GM18870 (cell line): ENCODE results near the gene LMNB1.
"Not testable (repeated sequence)": the region's sequence is repeated elsewhere in the genome, so short reads cannot be mapped to it uniquely, and the experiment has no call there.

Experiments used
- ATAC-seq: cut with Tn5 transposase; IDR thresholded peaks from one replicate; pipeline ENCODE4 v1.9.1; 2021; ENCODE audit warnings: moderate library complexity; ENCODE audit not compliant: unreplicated experiment

Gene LMNB1

GRCh38 chr5:126776499-126777256, at the start of gene LMNB1:
LMNB1 (plus strand) TSS chr5:126777136; CDS start chr5:126777509, 373 bp downstream.
- ATAC-seq: peak; percentile 52

GRCh38 chr5:126732716-126733115, 44.2 kb upstream of the LMNB1 start:
- ATAC-seq: no peak

GRCh38 chr5:126734573-126734972, 42.4 kb upstream of the LMNB1 start:
- ATAC-seq: not testable (repeated sequence)

- no peak for ATAC-seq
Measured at GRCh38 chr5:126736141-126736540, 40.8 kb upstream of the LMNB1 start.

- ATAC-seq: no peak
Measured at GRCh38 chr5:126741361-126741760, 35.6 kb upstream of the LMNB1 start.

- ATAC-seq: no peak
Measured at GRCh38 chr5:126742425-126742824, 34.5 kb upstream of the LMNB1 start.

- no peak for ATAC-seq
Measured at GRCh38 chr5:126744836-126745235, 32.1 kb upstream of the LMNB1 start.

- ATAC-seq: no peak
Measured at GRCh38 chr5:126745259-126745992, 31.5 kb upstream of the LMNB1 start.

- ATAC-seq: no peak
Measured at GRCh38 chr5:126746290-126746689, 30.6 kb upstream of the LMNB1 start.

- no peak for ATAC-seq
Measured at GRCh38 chr5:126752081-126752785, 24.7 kb upstream of the LMNB1 start.

GRCh38 chr5:126753227-126753626, 23.7 kb upstream of the LMNB1 start:
- ATAC-seq: no peak

- ATAC-seq: no peak
Measured at GRCh38 chr5:126754609-126755008, 22.3 kb upstream of the LMNB1 start.

- no peak for ATAC-seq
Measured at GRCh38 chr5:126755593-126755992, 21.3 kb upstream of the LMNB1 start.

- no peak for ATAC-seq
Measured at GRCh38 chr5:126757713-126758357, 19.1 kb upstream of the LMNB1 start.

GRCh38 chr5:126763371-126763770, 13.6 kb upstream of the LMNB1 start:
- no peak for ATAC-seq

GRCh38 chr5:126769703-126770102, 7.2 kb upstream of the LMNB1 start:
- ATAC-seq: no peak

- ATAC-seq: not testable (repeated sequence)
Measured at GRCh38 chr5:126773536-126773935, 3.4 kb upstream of the LMNB1 start.

GRCh38 chr5:126774595-126774994, 2.3 kb upstream of the LMNB1 start:
- ATAC-seq: not testable (repeated sequence)

- no peak for ATAC-seq
Measured at GRCh38 chr5:126777257-126777974, 480 bp downstream of the LMNB1 start.

- peak; percentile 71 for ATAC-seq
Measured at GRCh38 chr5:126777975-126778674, 1.2 kb downstream of the LMNB1 start.
